Glomerular endothelial cell (primary cell): ENCODE results near the gene SLC39A6. TPM values are rescaled to one million over a fixed set of nuclear protein-coding genes. Genes with fewer than 3 reads are reported as not detected.
"Not testable (repeated sequence)": the region's sequence is repeated elsewhere in the genome, so short reads cannot be mapped to it uniquely, and the experiment has no call there.

Experiments
- DNase-seq: peaks from one replicate; pipeline ENCODE4 v3.0.0-alpha.2; 2011; ENCODE audit warnings: low read depth, low spot score; ENCODE audit errors: extremely low read depth
- total RNA-seq: library from RNA; depleted of rRNA; stranded (reverse); fragments of >200 nt; gene quantifications from 2 replicates; pipeline ENCODE4 v1.2.3, GENCODE V29; 2015

SLC39A6 gene, protein sequence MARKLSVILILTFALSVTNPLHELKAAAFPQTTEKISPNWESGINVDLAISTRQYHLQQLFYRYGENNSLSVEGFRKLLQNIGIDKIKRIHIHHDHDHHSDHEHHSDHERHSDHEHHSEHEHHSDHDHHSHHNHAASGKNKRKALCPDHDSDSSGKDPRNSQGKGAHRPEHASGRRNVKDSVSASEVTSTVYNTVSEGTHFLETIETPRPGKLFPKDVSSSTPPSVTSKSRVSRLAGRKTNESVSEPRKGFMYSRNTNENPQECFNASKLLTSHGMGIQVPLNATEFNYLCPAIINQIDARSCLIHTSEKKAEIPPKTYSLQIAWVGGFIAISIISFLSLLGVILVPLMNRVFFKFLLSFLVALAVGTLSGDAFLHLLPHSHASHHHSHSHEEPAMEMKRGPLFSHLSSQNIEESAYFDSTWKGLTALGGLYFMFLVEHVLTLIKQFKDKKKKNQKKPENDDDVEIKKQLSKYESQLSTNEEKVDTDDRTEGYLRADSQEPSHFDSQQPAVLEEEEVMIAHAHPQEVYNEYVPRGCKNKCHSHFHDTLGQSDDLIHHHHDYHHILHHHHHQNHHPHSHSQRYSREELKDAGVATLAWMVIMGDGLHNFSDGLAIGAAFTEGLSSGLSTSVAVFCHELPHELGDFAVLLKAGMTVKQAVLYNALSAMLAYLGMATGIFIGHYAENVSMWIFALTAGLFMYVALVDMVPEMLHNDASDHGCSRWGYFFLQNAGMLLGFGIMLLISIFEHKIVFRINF
- 21.0 and 25.3 TPM in 2 replicates for total RNA-seq

DNA sequence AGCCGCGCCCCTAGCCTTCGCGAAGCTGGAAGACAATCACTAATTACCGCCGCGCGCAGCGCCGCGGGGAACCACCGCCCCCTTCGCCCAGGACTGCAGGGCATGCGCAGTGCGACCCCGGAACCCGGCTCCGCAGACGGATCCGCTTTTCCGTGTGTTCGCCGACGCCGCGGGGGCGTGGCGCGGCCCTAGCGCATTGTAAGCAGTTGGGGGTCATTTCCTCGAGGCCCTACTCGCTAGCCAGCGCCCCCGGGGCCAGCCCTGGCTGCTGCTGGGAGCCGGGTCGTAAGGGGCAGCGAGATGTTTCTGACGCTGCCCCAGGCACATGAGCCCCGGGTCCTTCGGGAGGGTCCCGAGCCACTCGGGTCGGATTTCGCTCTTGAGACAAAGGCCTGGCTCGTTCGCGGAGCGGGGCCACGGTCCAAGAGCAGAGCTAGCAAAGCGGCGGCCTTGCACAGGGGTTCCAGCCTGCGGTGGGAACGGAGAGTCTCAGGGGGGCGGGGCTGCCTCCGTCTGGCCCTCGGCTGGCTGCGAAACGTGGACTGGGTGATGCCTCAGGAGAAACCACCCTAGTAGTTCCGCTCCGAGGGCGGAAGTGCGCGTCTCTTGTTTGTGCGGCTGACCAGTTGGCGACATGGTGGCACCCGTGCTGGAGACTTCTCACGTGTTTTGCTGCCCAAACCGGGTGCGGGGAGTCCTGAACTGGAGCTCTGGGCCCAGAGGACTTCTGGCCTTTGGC is at the start of gene SLC39A6, which contains the start of gene ELP2:
Gene SLC39A6 (minus strand): TSS at position 41 of the 739 bp plus-strand sequence. CDS start 2,333 bp downstream, outside the sequence.
Gene ELP2 (plus strand): TSS at position 600 of the 739 bp plus-strand sequence. CDS start 35 bp downstream, at position 635.
- peak; percentile 68 for DNase-seq

DNA sequence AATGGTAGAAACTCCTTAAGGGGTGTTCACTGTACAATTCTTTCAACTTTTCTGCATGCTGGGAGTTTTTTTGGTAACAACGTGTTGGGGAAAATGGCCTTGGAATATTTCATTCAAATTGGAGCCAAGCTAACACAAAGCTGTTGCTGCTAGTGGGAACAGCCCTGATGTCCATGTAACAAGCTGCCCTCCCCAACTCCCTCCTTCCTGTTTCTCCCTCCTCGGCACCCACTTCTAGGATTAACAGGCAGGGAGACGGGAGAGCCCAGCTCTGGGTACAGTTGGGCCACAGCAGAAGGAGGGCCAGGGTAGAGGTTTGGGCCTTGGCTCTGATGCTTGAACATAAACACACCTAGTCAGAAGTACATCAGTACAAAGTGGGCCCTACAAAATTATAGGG is 48.8 kb upstream of the SLC39A6 start:
- no peak for DNase-seq

DNA sequence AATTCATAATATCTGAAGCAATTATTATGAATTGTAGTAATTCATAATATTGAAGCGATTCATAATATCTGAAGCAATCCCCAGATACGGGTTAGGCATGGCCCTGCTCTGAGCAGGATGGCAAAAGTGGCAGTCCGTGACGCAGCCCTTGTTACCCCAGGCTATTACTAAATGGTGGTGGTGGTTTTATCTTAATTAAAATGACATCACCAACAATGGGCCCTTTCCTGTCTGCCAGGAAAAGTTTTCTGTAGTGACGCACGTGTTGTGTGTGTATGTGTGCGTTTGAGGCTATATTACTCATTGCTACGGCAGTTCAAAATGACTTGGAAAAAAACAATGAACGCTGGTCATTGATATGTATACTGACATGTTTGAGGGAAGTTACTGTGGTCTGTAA is 47.6 kb upstream of the SLC39A6 start:
- peak; percentile 92 for DNase-seq

DNA sequence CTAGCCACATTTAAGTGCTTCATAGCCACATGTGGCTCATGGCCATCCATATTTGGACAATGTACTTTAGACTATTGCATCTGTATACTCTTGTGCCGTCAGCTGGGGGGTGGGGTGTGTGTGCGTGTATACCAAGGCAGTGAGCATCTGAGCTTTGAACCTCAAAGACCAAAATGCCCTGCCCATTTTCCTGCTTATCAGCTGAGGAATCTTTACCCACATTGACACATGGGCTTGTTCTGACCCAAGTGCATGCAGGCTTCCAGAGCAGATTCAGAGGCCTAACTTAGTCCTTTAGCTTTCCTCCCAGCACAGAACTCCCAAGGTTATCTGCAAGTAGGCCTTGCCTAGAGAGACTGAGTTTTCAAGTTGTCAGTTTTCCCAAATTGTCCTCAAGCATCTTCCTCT is 47.0 kb upstream of the SLC39A6 start:
- no peak for DNase-seq

DNA sequence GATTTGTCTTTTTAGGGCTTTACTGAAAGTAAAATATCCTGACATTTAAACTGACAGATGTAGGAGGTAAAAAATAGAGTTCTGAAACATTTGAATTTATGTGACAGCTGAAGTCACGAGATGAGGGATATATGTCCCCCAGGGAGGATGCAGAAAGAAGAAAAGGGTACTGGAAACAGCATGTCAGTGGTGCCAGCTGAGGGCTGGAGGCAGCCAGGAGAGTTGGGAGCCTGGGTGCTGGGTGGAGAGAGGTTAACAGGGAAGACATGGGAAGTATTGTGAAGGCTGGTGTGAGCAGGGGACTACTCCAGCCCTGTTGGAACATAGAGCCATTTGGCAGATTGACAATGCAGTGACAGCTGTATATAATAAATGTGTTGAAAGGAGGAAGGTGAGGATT is 46.3 kb upstream of the SLC39A6 start:
- no peak for DNase-seq

DNA sequence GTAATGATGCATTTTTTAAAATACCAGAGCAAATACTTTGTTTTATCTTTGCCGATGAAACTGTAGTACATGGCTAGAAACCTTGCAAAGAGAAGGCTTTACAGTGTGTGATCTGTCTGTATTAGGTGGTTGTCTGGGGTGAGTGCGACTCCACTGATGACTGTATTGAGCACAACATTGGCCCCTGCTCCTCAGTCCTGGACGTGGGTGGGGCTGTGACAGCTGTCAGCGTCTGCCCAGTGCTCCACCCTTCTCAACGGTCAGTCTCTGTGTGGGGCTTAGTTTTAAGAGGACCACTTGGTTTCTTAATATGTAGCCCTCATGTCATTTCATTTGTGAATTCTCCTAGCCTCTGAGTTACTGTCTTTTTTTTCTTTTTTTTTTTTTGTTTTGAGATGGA is 40.8 kb upstream of the SLC39A6 start:
- DNase-seq: no peak

DNA sequence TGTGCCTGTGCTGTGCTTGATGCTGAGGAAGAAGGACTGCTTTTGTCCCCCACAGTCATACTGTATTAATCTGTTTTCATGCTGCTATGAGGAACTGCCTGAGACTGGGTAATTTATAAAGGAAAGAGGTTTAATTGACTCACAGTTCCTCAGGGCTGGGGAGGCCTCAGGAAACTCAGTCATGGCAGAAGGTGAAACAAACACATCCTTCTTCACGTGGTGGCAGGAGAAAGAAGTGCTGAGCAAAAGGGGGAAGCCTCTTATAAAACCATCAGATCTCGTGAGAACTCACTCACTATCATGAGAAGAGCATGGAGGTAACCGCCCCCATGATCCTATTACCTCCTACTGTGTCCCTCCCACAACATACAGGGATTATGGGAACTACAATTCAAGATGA is 39.2 kb upstream of the SLC39A6 start:
- not testable (repeated sequence) for DNase-seq

DNA sequence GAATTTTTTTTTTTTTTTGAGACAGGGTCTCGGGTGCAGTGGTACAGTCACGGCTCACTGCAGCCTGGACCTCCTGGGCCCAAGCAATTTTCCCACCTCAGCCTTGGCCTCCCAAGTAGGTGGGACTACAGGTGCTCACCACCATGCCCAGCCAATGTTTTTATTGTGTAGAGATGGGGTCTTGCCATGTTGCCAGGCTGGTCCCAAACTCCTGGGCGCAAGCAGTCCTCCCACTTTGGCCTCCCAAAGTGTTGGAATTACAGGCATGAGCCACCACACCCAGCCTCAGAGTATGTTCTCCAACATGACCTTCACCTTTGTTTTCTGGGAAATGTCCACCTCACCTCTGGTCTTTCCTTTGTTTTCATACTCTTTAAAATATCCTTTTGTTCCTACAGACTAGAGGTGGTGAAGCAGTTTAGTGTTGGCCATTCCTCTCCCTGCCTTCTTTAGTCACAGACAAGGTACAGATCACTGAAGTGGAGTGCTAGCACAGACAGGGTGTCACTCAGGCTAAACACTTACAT is 38.6 kb upstream of the SLC39A6 start:
- no peak for DNase-seq

DNA sequence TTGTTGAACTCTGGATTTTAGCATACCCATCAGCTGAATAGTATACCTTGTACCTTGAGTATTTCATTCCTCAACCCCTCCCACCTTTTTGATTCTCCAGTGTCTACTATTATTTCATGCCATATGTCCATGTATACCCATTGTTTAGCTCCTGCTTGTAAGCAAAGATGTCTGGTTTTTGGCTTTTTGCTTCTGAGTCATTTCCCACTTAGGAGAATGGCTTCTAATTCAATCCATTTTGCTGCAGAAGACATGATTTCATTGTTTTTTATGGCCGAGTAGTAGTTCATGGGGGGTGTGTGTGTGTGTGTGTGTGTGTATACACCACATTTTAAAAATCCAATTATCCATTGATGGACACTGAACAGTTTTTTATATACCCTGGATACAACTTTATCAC is 33.8 kb upstream of the SLC39A6 start:
- DNase-seq: no peak

DNA sequence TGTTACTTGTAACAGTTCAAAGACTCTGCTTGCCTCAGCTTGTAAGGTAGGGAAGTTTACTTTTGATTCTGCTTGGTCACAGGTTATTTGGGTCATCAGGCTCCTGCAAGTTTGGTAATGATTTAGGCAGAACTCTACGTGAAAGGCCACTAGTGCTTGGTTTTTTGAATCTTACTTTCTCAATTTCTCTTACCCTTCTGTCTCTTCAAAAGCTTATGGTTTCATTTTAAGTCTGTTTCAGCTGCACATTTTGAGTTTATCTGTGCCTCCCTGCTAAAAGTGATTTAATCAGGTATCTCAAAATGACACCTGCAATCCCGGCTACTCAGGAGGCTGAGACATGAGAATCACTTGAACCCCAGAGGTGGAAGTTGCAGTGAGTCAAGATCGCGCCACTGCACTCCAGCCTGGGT is 31.8 kb upstream of the SLC39A6 start:
- no peak for DNase-seq

DNA sequence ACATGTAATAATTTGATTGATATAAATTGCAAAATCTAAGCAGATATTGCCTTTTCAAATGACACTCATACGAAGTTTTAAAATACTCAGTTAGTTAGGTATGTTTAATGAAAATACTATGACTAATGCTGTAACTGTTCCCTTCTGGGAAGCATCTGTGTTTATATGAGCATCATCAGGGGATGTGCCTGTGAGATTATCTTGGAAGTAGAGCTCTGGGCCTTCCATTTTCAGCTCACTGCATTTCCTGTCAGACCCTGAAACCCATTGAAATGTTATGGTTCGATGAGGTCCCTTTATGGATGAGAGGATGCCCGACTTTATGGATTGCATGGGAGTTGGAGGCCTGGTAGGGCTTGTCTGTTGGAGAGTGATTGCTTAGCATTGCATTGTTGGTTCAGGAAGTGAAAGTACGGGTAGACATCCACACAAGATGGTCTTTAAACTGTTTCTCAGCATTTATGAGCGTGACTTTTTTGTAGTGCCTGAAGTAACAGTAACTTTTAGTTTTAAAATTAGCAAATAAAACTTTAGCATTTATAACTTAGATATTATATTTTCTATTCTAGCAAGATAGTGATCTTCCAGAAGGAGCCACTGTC is 29.2 kb upstream of the SLC39A6 start:
- DNase-seq: no peak

DNA sequence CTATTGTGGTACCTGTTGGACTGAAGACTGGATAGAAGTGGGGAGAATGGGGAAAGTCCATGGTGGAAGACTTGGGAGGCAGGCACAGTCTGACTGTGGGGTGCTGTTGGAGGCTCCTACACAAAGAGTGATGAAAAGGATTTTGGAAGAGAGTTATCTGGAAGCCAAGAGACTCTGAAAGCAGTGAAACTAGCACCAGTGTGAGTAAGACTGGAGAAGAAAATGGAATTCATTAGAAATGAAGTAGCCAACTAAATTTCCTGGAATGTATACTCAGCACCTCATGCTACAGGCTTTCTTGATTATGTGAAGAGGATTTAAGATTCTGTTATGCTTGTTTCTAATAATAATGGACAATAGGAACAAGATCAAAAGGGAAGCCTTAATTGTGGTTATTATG is 28.3 kb upstream of the SLC39A6 start:
- DNase-seq: no peak

DNA sequence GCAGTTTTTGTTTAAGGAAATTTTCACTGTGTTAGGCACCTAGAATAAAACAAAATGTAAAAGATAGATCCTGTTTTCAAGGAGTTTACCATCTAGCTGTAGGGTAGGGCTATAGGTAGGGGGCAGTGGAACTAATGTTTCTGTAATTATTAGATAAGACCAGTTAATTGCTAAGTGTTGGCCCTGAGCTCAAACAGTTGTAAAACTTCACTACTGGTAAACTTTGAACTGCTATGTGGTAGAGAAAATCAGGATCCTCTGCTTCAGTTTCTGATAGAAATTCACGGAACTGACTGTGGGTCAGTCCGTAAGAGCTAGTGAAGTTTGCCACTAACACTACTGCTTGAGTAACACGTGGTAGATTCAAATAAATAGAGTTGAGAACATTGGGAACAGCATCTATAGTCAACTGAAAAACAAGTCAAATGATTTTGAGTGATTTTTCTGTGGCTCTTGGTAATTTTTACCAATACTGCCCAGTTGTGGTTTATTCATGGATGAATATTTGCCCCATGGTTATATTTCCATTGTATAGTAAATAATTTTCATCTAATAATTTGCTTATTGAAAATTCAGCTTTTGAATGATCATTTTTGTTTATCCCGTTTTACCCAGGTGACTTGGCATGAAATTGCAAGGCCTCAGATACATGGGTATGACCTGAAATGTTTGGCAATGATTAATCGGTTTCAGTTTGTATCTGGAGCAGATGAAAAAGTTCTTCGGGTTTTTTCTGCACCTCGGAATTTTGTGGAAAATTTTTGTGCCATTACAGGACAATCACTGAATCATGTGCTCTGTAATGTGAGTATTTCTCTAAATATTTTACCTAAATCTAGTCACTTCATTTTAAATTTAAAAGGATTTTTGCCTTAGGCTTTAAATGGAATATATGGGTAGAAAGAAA is 27.0 kb upstream of the SLC39A6 start:
- no peak for DNase-seq

DNA sequence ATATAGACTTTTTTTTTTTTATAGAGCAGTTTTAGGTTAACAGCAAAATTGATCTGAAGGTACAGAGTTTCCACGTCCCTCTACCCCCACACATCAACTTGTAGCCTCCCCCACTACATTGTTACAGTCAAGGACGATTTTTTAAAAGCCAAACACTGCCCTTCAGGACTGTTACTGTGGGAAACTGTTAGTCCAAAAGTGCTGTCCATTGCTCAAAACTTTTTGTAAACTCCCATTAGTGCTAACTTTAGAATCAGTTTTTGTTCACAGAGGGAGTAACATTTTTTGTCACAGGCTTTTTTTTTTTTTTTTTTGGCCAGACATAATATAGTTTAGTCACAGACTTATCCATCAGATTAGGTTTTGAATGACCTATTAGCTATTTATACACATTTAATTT is 24.6 kb upstream of the SLC39A6 start:
- no peak for DNase-seq

DNA sequence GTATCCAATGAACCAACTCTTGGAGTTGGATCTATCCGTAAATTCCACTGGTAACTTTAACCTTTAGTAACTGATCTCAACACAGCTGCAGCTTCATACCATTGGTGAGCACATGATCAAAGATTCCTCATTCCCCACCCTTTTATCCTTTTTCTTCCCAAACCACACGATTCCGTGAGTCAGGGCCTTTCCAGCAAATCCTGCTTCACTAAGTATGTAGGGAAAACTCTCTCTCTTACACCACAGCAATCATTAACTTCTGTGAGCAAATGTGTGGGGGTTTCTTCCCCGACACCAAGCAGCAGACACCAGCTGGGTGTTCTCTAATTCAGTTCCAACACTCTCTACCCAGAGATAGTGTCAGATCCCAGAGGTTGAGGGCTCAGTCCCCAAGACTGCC is 24.1 kb upstream of the SLC39A6 start:
- no peak for DNase-seq

DNA sequence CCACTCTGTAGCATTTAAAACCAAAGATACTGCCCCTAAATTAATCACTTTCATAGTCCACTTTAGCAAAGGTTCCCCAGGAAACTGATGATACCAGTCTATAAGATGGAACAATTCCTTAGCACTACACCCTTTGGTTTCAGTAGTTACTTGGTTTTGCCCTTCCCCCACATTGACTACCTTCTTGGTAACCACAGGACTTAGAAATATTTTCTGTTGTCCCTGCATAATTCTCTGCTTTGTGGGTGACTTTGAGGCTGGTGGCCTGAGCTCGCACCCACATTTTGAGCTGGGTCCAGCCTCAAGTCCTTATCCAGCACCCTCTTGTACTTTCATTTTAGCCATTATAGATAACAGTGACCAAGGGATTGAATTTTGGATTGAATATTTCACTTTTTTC is 23.6 kb upstream of the SLC39A6 start:
- no peak for DNase-seq

DNA sequence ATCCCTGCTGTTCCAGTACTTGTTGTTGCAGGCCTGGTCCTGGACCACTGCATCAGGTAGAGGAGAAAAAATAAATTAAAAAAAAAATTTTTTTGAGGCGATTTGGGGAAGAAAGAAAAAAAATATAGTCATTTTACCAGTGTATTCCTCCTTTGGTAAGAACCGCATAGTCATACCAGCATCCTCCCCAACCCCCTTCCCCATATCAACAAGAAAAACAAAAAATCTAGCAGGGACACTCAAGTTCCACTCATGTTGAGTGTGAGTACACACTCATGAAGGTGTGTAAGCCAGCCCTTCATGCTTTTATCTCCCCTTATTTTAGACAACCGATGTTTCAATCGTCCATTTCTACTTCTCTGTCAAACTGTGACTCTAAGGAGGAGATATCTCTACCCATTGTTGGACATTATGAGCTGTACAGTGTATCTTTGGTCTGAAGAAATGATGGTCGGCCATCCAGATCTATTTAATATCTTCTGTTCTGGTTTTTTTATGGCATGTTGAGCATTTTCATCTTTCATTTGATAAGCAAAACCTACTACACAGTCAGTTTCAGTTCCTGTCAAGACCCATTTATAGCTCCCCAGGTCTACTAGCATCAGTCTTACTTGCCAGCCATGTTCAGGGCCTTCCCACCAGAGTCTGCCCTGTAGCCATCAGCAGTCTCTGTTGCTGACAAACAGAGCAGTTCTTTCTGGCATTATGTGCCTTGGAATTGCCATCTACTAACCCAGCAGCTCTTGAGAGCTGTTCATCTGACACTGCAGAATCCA is 20.6 kb upstream of the SLC39A6 start:
- no peak for DNase-seq

DNA sequence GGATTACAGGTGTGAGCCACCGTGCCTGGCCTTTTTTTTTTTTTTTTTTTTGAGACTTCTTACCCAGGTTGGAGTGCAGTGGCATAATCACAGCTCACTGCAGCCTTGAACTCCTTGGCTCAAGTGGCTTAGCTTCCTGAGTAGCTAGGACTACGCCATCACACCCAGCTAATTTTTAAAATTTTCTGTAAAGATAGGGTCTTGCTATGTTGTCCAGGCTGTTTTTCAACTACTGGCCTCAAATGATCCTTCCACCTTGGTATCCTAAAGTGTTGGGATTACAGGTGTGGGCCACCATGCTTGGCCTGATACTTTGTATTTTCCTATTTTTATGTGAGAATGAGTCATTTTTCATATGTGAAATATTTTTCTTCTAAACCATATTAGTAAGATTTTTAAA is 14.3 kb upstream of the SLC39A6 start:
- no peak for DNase-seq

DNA sequence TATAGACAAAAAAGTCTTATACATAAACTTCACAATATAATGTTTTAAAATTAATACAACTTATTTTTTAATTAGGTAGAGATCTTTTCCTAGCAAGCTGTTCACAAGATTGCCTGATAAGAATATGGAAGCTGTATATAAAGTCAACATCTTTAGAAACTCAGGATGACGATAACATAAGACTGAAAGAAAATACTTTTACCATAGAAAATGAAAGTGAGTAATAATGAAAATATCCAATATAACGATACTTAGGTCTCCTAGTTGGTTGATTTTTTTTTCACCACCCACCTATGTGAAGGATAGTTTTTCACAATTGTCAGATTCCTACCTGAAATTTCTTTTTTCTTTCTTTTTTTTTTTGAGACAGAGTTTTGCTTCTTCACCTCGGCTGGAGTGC is 13.6 kb upstream of the SLC39A6 start:
- DNase-seq: no peak
